ENCODE results near the gene ABCC8. TPM values are rescaled to one million over a fixed set of nuclear protein-coding genes. Genes with fewer than 3 reads are reported as not detected.

Gene ABCC8
- polyA plus RNA-seq, 2 of the 4 experiments (the other 2 are of a cell fraction), result 1.1 to 2.0 TPM

- FAIRE-seq (no peak), ATAC-seq (no peak), DNase-seq (ENCODE audit: low read depth in 1 of 2, low spot score in 1 of 2) (peak in 1 of 2 experiments; percentile 16)
- Histone ChIP-seq H3K4me3 (peak overlapping the region; percentile 51), H3K27ac (peak overlapping the region in 1 of 2 experiments; percentile 86; a peak in 3 of 6 replicates), H3K4me2 (peak overlapping the region; percentile 96), H3K4me1 (no peaks in the 10 kb centered on the region; the same call in 2 of the 3 replicates), H3K9me3 (no peaks in the 10 kb centered on the region)
- CTCF ChIA-PET, result interaction anchor here (0.9 to 1.2 kb wide), 2 partner anchors 34 to 121 kb away, joined by 4 to 7 read pairs; no protein-coding TSS in a partner anchor
- POLR2A ChIA-PET, result no interaction called here
- 72% methylated on average over 12 of the region's 12 CpGs for whole genome bisulfite sequencing (ENCODE audit: missing lambda C conversion rate)
- TF ChIP-seq CTCF (IDR thresholded peaks at IDR 0.05) (0 out of 3 replicates have a peak, but pooled peaks have one; percentile 10), MAX (IDR thresholded peaks at IDR 0.05) (no peak)
These were observed 125.5 kb downstream of the ABCC8 start for GRCh38 chr11:17351172-17351509.

- H3K9me3 ChIP-seq, result no peaks in the 10 kb centered on the region
- no peaks in the 10 kb centered on the region; the same call in 2 of the 3 replicates for H3K4me1 ChIP-seq
- no peak overlapping the region for H3K4me2 ChIP-seq
- H3K27ac ChIP-seq, result no peak overlapping the region
- H3K4me3 ChIP-seq, result no peak overlapping the region
- FAIRE-seq (no peak), DNase-seq (ENCODE audit: low read depth in 1 of 2, low spot score in 1 of 2) (no peak), ATAC-seq (no peak)
- POLR2A ChIA-PET, result no interaction called here
- TF ChIP-seq HMGXB4 (CRISPR knock-in tag; IDR thresholded peaks at IDR 0.05; ENCODE audit: borderline replicate concordance) (no peak), FOSB (CRISPR knock-in tag; IDR thresholded peaks at IDR 0.05) (no peak), HOXB13 (CRISPR knock-in tag; IDR thresholded peaks at IDR 0.05; ENCODE audit: low read depth) (no peak), RAD21 (conservative IDR thresholded peaks at IDR 0.05 in 1 of 2, IDR thresholded peaks at IDR 0.05 in 1 of 2) (no peak), POLR2A (IDR thresholded peaks at IDR 0.05; ENCODE audit: low read length) (no peak), KDM5A (IDR thresholded peaks at IDR 0.05) (no peak), PBX3 (IDR thresholded peaks at IDR 0.05) (no peak), RFX5 (IDR thresholded peaks at IDR 0.05) (no peak), ZSCAN20 (CRISPR knock-in tag; IDR thresholded peaks at IDR 0.05) (no peak)
- CTCF ChIA-PET, result interaction anchor here (0.9 to 1.2 kb wide), 2 partner anchors 34 to 120 kb away, joined by 4 to 7 read pairs; no protein-coding TSS in a partner anchor
- 92% methylated on average over 7 of the region's 7 CpGs for WGBS (ENCODE audit: missing lambda C conversion rate)
These were observed 126.0 kb downstream of the ABCC8 start for GRCh38 chr11:17350455-17351171.

GRCh38 chr11:17347676-17348075 is 129.0 kb downstream of the ABCC8 start:
- WGBS (ENCODE audit: missing lambda C conversion rate), result 11% methylated on average over 1 of the region's 1 CpG
- ChIA-PET POLR2A (no interaction called here), CTCF (interaction anchor here (1.0 kb wide), 1 partner anchor 23 kb away, joined by 3 read pairs; no protein-coding TSS in a partner anchor)

More at GRCh38 chr11:17347676-17348075, 129.0 kb downstream of the ABCC8 start:
- no peak overlapping the region for H3K4me2 ChIP-seq
- no peak for DNase-seq (ENCODE audit: low read depth in 1 of 2, low spot score in 1 of 2)
- TF ChIP-seq FOXS1 (CRISPR knock-in tag; IDR thresholded peaks at IDR 0.05) (no peak), MAX (IDR thresholded peaks at IDR 0.05) (no peak), BHLHE40 (IDR thresholded peaks at IDR 0.05; ENCODE audit: low read depth, low read length) (no peak), EHF (CRISPR knock-in tag; IDR thresholded peaks at IDR 0.05) (no peak)
- no peaks in the 10 kb centered on the region for H3K9me3 ChIP-seq
- no peak for ATAC-seq
- no peak for FAIRE-seq
- H3K4me1 ChIP-seq, result no peaks in the 10 kb centered on the region
- no peak overlapping the region for H3K4me3 ChIP-seq
- H3K27ac ChIP-seq, result no peak overlapping the region

Data from A549 (cell line).